GM18526 (cell line): ENCODE measurements around the gene LRP2.

Experiments used
- POLR2A ChIP-seq: IDR thresholded peaks from 3 replicates; pipeline ENCODE4 v1.6.1; 2011; ENCODE audit not compliant: insufficient read length; ENCODE audit errors: extremely low read depth

LRP2 gene

GRCh38 chr2:169230204-169230603 is 132.1 kb downstream of the LRP2 start:
- TF ChIP-seq POLR2A = no peak

- TF ChIP-seq POLR2A = no peak
These were observed 132.7 kb downstream of the LRP2 start for GRCh38 chr2:169229590-169229989.

- TF ChIP-seq POLR2A = no peak
These were observed 136.4 kb downstream of the LRP2 start for GRCh38 chr2:169225906-169226305.

- no peak for TF ChIP-seq POLR2A
These were observed 137.0 kb downstream of the LRP2 start for GRCh38 chr2:169225233-169225750.

GRCh38 chr2:169222665-169223064 is 139.7 kb downstream of the LRP2 start:
- TF ChIP-seq POLR2A = no peak

DNA sequence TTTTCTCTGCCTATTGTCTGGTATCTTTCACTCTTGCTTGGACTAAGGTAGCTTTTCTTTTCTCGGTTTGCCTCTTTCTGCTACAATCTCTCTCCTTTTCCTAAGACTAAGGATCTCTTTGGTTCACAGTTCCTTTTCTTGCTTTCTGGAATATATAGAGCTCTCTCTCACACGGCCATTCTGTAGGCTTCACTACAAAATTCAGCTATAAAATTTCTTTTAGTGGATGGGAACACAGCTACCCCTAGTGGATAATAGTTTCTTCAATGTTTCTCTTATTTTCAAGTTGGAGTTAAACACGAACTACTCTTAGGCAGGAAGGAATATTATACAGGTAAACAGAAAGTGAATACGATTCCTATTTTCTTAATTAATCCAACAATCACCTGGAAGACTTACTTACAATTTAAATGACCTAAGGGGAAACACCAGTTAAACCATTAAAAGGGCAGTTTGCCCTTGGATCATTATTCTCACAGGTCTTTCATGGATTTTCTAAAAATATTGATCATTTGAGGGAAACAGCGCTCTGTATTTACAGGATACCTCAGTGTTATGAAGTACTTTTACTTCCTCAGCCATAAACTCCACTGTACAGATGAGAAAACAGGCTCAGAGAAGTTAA is 140.5 kb downstream of the LRP2 start:
- no peak for TF ChIP-seq POLR2A

GRCh38 chr2:169210917-169211316 is 151.4 kb downstream of the LRP2 start:
- TF ChIP-seq POLR2A = no peak

- TF ChIP-seq POLR2A = no peak
These were observed 154.3 kb downstream of the LRP2 start for GRCh38 chr2:169208026-169208425.

GRCh38 chr2:169205176-169205575 is 157.2 kb downstream of the LRP2 start:
- no peak for TF ChIP-seq POLR2A

- TF ChIP-seq POLR2A = no peak
These were observed 158.4 kb downstream of the LRP2 start for GRCh38 chr2:169203952-169204351.

DNA sequence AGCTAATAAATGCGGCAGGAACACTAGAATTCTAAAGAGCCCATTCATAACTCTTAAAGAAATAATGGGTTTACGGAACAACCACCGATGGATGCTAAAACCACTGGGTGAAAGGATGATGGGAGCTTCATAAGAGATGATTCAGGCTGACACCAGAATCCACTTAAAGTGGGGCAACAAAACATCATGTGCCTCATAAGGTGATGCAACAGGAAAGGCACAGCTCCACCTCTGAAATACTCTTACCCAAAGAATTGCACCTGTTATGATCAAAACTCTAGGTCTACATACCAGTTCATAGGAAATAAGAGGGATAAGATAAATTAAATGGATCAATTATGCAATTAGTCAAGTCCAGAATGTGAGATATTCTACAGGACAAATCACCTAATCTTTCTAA is 161.6 kb downstream of the LRP2 start:
- TF ChIP-seq POLR2A = no peak

DNA sequence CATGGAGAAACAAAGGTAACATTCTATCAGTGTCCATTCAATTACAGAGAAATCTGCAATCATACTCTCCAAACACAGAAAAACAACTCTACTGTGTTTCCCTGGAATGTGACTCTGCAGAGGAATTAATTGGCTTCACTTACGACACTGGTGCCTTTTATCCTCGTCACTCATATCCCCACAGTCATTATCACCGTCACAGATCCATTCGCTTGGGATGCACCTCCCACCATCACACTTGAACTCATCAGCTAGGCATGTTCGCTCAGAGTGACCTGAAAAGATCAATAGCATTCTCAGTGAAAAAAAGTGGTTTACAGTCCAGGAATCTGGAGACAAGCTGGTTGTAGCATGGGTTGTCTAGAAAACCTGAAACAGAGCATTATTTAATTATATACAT is 168.7 kb downstream of the LRP2 start:
- no peak for TF ChIP-seq POLR2A

- no peak for TF ChIP-seq POLR2A
These were observed 172.0 kb downstream of the LRP2 start for GRCh38 chr2:169190197-169190775.

DNA sequence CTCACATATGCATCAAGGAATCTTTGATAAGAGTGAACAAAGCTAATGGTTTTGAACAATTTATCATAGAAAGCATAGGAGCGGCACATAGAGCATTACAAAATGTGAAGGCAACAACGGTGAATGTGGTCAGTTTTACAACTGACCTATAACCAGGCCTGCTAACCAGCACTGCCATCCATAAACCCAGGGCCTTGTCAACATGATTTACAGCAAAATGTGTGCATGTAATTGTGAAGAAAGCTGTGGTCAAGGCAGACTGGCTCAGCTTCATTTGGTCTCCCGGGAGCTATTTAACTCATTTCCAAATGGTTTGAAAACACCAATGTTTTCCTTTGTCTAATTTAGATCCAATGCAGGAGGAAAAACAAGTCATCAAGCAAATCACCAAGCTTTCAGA is 173.2 kb downstream of the LRP2 start:
- TF ChIP-seq POLR2A = no peak

- no peak for TF ChIP-seq POLR2A
These were observed 176.6 kb downstream of the LRP2 start for GRCh38 chr2:169185711-169186110.

GRCh38 chr2:169184074-169184473 is 178.3 kb downstream of the LRP2 start:
- TF ChIP-seq POLR2A = no peak

- no peak for TF ChIP-seq POLR2A
These were observed 179.8 kb downstream of the LRP2 start for GRCh38 chr2:169182573-169182972.
